IPS-15b (cell line): ENCODE data around the gene PTPRM.

Source experiments
- H3K27me3 ChIP-seq: one replicate; pipeline ENCODE4 v1.6.1; 2013; ENCODE audit warnings: low read length; ENCODE audit not compliant: control insufficient read depth, insufficient read depth
- H3K36me3 ChIP-seq: one replicate; pipeline ENCODE4 v1.6.1; 2013; ENCODE audit warnings: low read length; ENCODE audit not compliant: control insufficient read depth, insufficient read depth
- H3K4me1 ChIP-seq: one replicate; pipeline ENCODE4 v1.6.1; 2013; ENCODE audit warnings: mild to moderate bottlenecking, low read length; ENCODE audit not compliant: control insufficient read depth, insufficient read depth
- H3K4me3 ChIP-seq: one replicate; pipeline ENCODE4 v1.5.1; 2013; ENCODE audit warnings: low read depth, low read length
- H3K9ac ChIP-seq: one replicate; pipeline ENCODE4 v1.6.1; 2013; ENCODE audit warnings: low read depth, mild to moderate bottlenecking, low read length
- H3K9me3 ChIP-seq: one replicate; pipeline ENCODE4 v1.6.1; 2013; ENCODE audit warnings: mild to moderate bottlenecking, low read length; ENCODE audit not compliant: control insufficient read depth, insufficient read depth

PTPRM gene

DNA sequence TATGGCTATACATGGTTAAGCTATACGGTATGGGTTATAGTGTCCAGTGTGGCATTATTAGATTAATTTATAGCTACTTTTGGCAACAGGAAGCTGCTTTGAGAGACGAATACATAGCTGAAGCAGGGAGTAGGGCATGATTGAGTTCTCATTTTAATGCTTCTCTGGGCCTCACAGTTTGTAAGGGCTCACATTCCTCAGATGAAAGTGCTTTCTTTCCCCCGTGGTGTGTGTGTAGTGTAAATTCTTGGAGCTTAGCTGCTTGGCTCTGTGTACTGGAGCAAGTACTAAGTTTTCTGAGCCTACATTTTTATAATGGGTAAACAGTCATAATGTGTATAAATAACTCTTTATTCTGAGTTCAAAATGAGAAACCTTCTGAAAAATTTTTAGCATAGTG lies 173.7 kb downstream of the PTPRM start:
- H3K9ac ChIP-seq = no peak overlapping the region
- H3K27me3 ChIP-seq = no peaks in the 10 kb centered on the region
- H3K9me3 ChIP-seq = no peaks in the 10 kb centered on the region
- no peaks in the 10 kb centered on the region for H3K36me3 ChIP-seq
- H3K4me3 ChIP-seq = no peak overlapping the region
- peaks cover 5% of the 10 kb centered on the region for H3K4me1 ChIP-seq

DNA sequence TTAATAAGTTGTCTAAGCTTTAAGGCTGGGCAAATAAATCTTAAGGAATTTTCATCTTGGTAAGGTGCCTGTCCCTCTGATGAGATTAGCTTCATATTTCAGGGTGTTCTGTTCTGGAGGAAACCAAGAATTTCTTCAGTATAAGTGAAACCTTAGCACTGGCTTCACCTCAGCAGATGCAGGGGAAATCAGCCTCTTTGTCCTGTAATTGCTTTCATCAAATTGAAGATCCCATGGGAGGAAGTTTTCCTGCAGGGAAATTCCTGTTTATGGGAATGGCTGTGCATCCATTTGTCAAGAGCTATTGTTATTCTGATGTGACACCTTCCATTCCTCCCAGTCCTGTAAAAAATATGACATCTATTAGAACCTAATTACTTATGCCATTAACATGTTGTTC lies 174.5 kb downstream of the PTPRM start:
- Histone ChIP-seq H3K9ac (no peak overlapping the region), H3K27me3 (no peaks in the 10 kb centered on the region), H3K36me3 (no peaks in the 10 kb centered on the region), H3K4me1 (peaks cover 5% of the 10 kb centered on the region), H3K9me3 (no peaks in the 10 kb centered on the region), H3K4me3 (no peak overlapping the region)

DNA sequence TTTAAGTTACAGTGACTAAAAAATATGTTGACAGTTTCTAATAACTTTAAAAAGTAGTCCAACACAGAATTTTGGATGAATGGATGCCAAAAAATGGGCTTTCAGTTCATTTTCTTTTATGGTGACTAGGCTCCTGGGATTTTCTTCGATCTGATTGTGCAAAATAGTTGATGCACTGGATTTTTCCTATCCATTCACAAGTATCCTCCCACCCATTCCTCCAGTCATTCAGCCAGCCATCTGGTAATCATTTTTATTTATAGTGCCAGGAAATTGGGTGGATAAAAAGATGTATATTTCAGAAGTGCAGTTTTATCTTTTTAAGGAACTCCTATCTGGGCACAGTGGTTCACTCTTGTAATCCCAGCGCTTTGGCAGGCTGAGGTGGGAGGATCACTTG lies 175.1 kb downstream of the PTPRM start:
- Histone ChIP-seq H3K4me1 (peaks cover 5% of the 10 kb centered on the region), H3K4me3 (no peak overlapping the region), H3K36me3 (no peaks in the 10 kb centered on the region), H3K9ac (no peak overlapping the region), H3K9me3 (no peaks in the 10 kb centered on the region), H3K27me3 (no peaks in the 10 kb centered on the region)

DNA sequence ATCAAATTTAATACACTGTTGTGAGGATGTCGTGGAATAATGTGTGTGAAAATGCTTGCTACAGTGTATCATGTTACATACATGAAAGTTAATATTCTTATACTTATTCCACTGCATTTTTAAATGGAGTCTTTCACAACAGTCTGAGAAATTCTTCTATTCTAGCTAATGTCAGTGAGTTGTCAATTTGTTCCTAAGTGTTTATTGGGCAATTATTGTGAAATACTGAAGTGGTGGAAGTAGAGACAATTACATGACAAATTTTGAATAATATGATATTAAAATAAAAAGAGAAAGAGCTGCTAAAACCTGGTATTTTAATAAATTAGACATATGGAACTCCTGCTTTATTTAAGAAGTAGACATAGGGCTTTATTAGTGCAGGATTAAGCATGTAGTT lies 176.1 kb downstream of the PTPRM start:
- Histone ChIP-seq H3K27me3 (no peaks in the 10 kb centered on the region), H3K36me3 (no peaks in the 10 kb centered on the region), H3K9me3 (no peaks in the 10 kb centered on the region), H3K4me3 (no peak overlapping the region), H3K9ac (no peak overlapping the region), H3K4me1 (peaks cover 5% of the 10 kb centered on the region)

DNA sequence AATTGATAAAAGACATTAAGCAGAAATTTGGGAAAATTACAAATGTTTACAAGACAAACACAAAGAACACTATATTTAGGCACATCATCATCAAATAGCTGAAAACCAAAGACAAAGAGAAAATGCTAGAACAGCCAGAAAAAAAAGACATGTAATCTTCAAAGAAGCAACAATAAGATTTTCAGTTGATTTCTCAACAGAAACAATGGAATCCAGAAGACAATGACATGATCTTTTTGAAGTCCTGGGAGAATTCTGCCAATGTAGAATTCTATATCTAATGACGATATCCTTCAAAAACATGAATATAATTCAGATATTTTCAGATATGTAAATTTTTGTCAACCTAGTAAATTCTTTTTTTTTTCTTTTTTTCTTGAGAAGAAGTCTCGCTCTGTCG lies 179.0 kb downstream of the PTPRM start:
- H3K4me3 ChIP-seq = no peak overlapping the region
- peaks cover 8% of the 10 kb centered on the region for H3K4me1 ChIP-seq
- H3K9me3 ChIP-seq = no peaks in the 10 kb centered on the region
- H3K9ac ChIP-seq = no peak overlapping the region
- H3K27me3 ChIP-seq = no peaks in the 10 kb centered on the region
- H3K36me3 ChIP-seq = no peaks in the 10 kb centered on the region

DNA sequence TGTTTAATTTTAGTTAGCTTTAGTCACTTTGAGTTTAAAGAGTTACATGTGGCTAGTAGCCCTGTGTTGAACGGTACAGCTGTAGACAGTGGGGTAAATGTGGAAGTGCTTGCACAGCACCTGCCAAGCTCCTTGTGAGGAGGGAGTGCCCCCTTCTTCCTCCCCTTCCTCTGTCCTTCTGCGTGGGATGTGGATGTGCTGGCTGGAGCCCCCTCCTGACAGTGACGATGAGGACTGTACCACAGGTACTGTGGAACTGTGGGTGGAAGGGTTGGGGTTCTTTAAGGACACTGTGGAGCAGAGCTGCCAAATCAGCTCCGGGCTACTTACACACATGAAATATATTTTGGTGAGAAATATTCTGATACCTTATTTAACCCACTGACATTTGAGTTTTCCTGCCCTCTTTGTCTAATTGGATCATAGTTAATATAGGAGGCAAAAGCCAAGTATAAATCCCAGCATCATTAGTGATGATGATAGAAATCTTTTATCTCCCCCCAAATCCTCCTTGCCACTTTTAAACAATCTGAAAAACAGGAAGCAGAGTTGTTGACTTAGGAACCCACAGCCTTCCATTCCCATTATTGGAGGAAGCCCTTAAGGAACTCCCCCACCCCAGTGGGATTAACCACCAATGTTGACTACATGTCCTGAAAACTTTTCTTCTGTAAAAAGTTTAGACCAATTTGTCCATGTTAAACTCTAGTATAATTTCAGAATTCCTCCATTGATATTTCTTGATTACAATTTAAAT lies 181.3 kb downstream of the PTPRM start:
- Histone ChIP-seq H3K4me3 (no peak overlapping the region), H3K4me1 (peaks cover 6% of the 10 kb centered on the region), H3K36me3 (no peaks in the 10 kb centered on the region), H3K9ac (no peak overlapping the region), H3K27me3 (no peaks in the 10 kb centered on the region), H3K9me3 (no peaks in the 10 kb centered on the region)

DNA sequence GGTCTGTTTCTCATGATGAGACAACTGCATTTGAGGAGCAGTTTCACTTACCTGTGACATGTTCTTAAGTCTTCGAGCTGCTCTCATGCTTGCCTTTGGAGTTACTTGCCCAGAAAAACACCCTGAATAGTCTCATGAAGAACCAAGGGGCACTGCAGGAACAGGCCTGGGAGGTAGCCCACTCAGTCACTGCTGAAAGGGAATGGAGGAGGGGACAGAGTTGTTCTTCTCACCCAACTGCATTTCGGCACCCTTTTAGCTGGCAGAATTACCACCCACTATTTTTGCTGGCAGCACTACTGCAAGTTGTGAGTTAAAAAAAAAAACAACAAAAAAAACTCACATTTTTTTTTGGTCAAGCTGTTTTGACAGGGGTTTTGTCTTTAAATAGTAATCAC lies 181.9 kb downstream of the PTPRM start:
- no peaks in the 10 kb centered on the region for H3K9me3 ChIP-seq
- H3K4me1 ChIP-seq = peaks cover 6% of the 10 kb centered on the region
- H3K9ac ChIP-seq = no peak overlapping the region
- H3K27me3 ChIP-seq = no peaks in the 10 kb centered on the region
- H3K4me3 ChIP-seq = no peak overlapping the region
- H3K36me3 ChIP-seq = no peaks in the 10 kb centered on the region

DNA sequence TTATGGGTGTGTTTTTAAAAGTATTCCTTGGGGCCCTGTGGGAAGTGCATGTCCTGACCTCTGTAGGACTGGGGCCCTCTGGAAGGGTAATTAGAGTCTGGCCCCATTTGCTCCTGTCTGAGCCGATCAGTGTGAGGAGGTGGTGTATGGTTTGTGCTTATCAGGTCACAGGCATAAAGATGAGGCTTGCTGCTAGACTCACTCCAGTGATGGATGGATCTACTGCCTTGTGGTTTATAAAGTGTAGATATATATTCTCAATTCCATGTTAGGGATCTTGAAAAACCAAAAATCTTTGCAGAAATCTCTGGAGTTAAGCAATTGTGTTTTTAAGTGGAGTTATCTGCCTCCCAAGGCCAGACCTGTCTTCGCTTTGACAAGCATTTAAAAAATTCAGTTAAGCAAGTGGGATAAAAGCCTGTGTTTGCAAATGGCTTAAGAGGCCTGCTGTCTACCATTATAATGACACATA lies 182.4 kb downstream of the PTPRM start:
- H3K4me1 ChIP-seq = peaks cover 6% of the 10 kb centered on the region
- H3K36me3 ChIP-seq = no peaks in the 10 kb centered on the region

DNA sequence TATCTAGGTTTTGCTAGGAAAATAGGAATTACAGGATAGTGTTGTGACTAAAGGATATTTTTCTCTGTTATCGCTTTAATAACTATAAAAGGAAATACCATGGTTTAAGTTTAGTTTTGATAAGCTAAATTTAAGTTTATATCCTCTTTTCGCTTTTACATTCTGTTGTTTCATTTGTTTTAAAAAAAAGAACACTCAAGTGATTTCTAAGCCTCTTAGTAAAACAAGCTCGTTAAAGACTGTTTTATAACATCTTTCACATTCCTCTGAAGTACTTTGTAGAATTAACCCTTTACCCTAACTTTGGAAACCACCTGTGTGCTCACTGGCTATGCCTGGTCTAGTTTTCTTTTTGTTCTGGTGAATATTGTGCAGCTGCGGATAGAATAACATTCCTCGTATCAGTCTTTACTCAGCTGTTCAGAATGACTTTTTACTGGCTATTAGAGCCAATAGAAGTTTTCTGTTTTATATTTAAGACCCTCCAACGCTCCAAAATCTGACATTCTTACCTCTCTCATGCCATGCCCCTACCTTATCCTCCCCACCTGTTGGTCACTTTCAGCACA lies 183.1 kb downstream of the PTPRM start:
- H3K36me3 ChIP-seq = no peaks in the 10 kb centered on the region
- H3K4me1 ChIP-seq = peaks cover 6% of the 10 kb centered on the region
- H3K9me3 ChIP-seq = no peaks in the 10 kb centered on the region
- H3K27me3 ChIP-seq = no peaks in the 10 kb centered on the region
- H3K9ac ChIP-seq = no peak overlapping the region
- H3K4me3 ChIP-seq = no peak overlapping the region

More for the DNA sequence above, 182.4 kb downstream of the PTPRM start:
- Histone ChIP-seq H3K9me3 (no peaks in the 10 kb centered on the region), H3K4me3 (no peak overlapping the region), H3K27me3 (no peaks in the 10 kb centered on the region), H3K9ac (no peak overlapping the region)

DNA sequence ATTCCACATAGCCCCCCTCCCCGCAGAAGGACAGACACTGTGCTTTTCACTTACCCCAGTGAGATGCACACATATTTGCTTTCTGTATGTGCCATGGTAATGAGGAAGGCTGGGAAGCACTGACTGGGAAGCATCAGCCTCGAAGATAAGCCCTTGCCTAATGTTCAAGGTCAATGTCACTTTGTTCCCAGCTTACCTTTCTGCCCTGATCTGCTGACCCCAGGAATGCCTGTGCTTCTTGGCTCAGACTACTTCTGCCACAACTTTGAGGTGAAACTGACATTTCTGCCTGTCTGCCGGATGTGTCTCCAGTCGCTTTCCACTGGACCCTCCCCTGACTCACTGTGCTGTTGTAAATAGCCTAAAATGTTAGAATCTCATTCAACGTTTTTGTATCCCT lies 183.8 kb downstream of the PTPRM start:
- Histone ChIP-seq H3K9me3 (no peaks in the 10 kb centered on the region), H3K36me3 (no peaks in the 10 kb centered on the region), H3K9ac (no peak overlapping the region), H3K4me3 (no peak overlapping the region), H3K4me1 (peaks cover 6% of the 10 kb centered on the region), H3K27me3 (no peaks in the 10 kb centered on the region)

DNA sequence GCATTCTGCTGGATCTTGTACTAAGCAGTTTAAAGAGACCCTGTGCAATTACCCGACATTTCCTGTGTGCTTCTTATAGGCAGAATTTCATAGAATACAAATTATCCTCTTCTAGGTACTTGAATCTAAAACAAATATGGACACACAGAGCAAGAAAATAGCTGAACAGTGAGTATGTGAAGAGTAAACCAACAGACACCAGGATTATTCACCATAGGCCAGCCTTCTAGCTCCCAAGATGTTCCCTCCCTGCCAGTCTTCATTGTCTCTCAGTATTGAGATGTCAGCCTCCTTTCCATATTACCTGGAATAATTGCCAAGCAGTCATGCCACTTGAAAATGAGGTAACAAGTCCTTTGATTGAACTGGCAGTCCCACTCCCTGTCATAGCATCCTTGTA lies 187.1 kb downstream of the PTPRM start:
- H3K9ac ChIP-seq = no peak overlapping the region
- H3K9me3 ChIP-seq = no peaks in the 10 kb centered on the region
- H3K36me3 ChIP-seq = no peaks in the 10 kb centered on the region
- H3K4me1 ChIP-seq = peaks cover 6% of the 10 kb centered on the region
- H3K4me3 ChIP-seq = no peak overlapping the region
- no peaks in the 10 kb centered on the region for H3K27me3 ChIP-seq

DNA sequence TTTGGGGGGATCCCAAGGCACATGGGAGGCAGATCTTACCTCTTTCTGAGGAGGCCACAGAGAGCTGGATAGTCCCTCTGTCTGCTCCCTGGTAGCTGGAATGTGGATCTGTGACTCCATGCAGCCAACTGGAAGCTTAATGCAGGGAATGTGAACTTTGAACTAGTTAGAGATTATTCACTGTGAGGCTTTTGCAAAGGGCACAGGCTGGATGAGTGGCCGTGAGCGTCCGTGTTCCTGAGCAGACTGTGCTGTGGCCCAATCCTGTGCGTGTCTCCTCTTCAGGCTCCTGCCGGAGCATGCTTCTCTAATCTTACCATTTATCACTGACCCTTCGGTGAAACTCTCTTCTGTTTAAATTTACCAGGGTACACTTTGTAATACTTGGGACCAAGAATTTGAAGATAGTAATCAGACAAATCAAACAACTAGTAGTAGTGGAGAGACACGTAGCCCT lies 187.6 kb downstream of the PTPRM start:
- Histone ChIP-seq H3K4me1 (peaks cover 2% of the 10 kb centered on the region), H3K4me3 (no peak overlapping the region), H3K36me3 (no peaks in the 10 kb centered on the region), H3K9ac (no peak overlapping the region), H3K9me3 (no peaks in the 10 kb centered on the region), H3K27me3 (no peaks in the 10 kb centered on the region)
